GM12878 (cell line): Measurements from ENCODE around the gene TTF2. TPM values are rescaled to one million over a fixed set of nuclear protein-coding genes. Genes with fewer than 3 reads are reported as not detected.

Experiments used
- ATAC-seq: fragments of 200-7000 bp; cut with Tn5 transposase; 3 replicates; pipeline ENCODE4 v1.9.1; 2020; ENCODE audit warnings: mild to moderate bottlenecking, moderate library complexity
- BruUV-seq: library from RNA; stranded (reverse); fragments of 400-500 nt; replicated peaks from 2 replicates; lab custom pipeline; 2021; lab: Mats Ljungman, UMichigan
- CTCF ChIA-PET: fragments of 300-600 bp; sonication (Branson Sonifier 250); formaldehyde crosslinking; extraction: SDS; loops from one replicate; lab custom pipeline; 2021; ENCODE audit warnings: inconsistent platforms; lab: Yijun Ruan, JAX
- POLR2A ChIA-PET: fragments of 350-600 bp; formaldehyde crosslinking; extraction: SDS; loops from one replicate; lab custom pipeline; 2021; ENCODE audit warnings: inconsistent platforms; lab: Charles Lee
- RAD21 ChIA-PET: fragments of 300-600 bp; sonication (Branson Sonifier 250); formaldehyde crosslinking; loops from one replicate; lab custom pipeline; 2023; ENCODE audit warnings: antibody characterized with exemption; ENCODE audit not compliant: unreplicated experiment; lab: Charles Lee
- SMC1A ChIA-PET: fragments of 300-600 bp; sonication (Branson Sonifier 250); formaldehyde crosslinking; loops from one replicate; lab custom pipeline; 2023; ENCODE audit not compliant: unreplicated experiment, uncharacterized antibody; lab: Charles Lee
- DNase-seq: peaks from one replicate; pipeline ENCODE4 v3.0.0-alpha.2; 2011; ENCODE audit warnings: low read depth, low spot score
- FAIRE-seq: peaks from 3 replicates; lab custom pipeline; 2011; peaks lifted over from hg19 to GRCh38; lab: Jason Lieb, UNC
- H2AFZ ChIP-seq: 2 replicates; pipeline ENCODE4 v1.6.0; 2011; ENCODE audit warnings: low read depth, low read length, control low read depth; ENCODE audit not compliant: control insufficient read depth
- H3K27ac ChIP-seq: 2 replicates; pipeline ENCODE4 v1.5.1; 2011; ENCODE audit warnings: control low read depth; ENCODE audit not compliant: control insufficient read depth, insufficient read depth
- H3K27me3 ChIP-seq, 2 experiments: replicated peaks in 1 of 2; 2 replicates each; pipeline versions ENCODE4 v1.6.0 to v1.6.1; 2011; ENCODE audit warnings: low read length in 1 of 2; ENCODE audit not compliant: control insufficient read depth in 2 of 2, insufficient read depth in 2 of 2
- H3K36me3 ChIP-seq, 2 experiments: 2 replicates each; pipeline ENCODE4 v1.5.1; 2011; ENCODE audit warnings: low read length in 1 of 2; ENCODE audit not compliant: control insufficient read depth in 2 of 2, insufficient read depth in 2 of 2
- H3K4me1 ChIP-seq: 2 replicates; pipeline ENCODE4 v1.6.1; 2011; ENCODE audit warnings: mild to moderate bottlenecking, low read length, moderate library complexity, mixed read lengths; ENCODE audit not compliant: control insufficient read depth, insufficient read depth
- H3K4me2 ChIP-seq: 2 replicates; pipeline ENCODE4 v1.6.0; 2011; ENCODE audit warnings: control low read depth; ENCODE audit not compliant: control insufficient read depth, insufficient read depth
- H3K4me3 ChIP-seq: fragments of 200-600 bp; sonication (generic); 2 replicates; pipeline ENCODE4 v1.5.1; 2016
- H3K79me2 ChIP-seq: 2 replicates; pipeline ENCODE4 v1.6.0; 2011; ENCODE audit warnings: low read length; ENCODE audit not compliant: control insufficient read depth, insufficient read depth
- H3K9ac ChIP-seq: 2 replicates; pipeline ENCODE4 v1.8.0; 2011; ENCODE audit warnings: low read length, control low read depth, mixed read lengths; ENCODE audit not compliant: control insufficient read depth, insufficient read depth
- H3K9me3 ChIP-seq: replicated peaks from 3 replicates; pipeline ENCODE4 v1.5.1; 2011; ENCODE audit warnings: mild to moderate bottlenecking, low read length; ENCODE audit not compliant: control insufficient read depth, insufficient read depth
- H4K20me1 ChIP-seq: 2 replicates; pipeline ENCODE4 v1.6.0; 2011; ENCODE audit not compliant: control insufficient read depth, insufficient read depth
- CBX3 ChIP-seq: fragments of 200-600 bp; sonication (generic); IDR thresholded peaks from 2 replicates; pipeline ENCODE4 v1.6.1; 2016; ENCODE audit warnings: low read depth, borderline replicate concordance
- CHD1 ChIP-seq: IDR thresholded peaks from 2 replicates; pipeline ENCODE4 v1.6.1; 2012; ENCODE audit warnings: low read depth, low read length, improper control_type of control experiment
- EP300 ChIP-seq, 2 experiments: fragments of 150-350 bp in 1 of 2; IDR thresholded peaks; 2 replicates each; pipeline ENCODE4 v1.6.1; 2011 to 2012; ENCODE audit warnings: low read depth in 2 of 2, low read length in 2 of 2, borderline replicate concordance in 1 of 2, improper control_type of control experiment in 1 of 2, inconsistent platforms in 1 of 2; ENCODE audit not compliant: control insufficient read depth in 1 of 2
- ETV6 ChIP-seq, 2 experiments: fragments of 450-650 bp in 1 of 2; IDR thresholded peaks in 1 of 2; conservative IDR thresholded peaks in 1 of 2; 2 replicates each; pipeline ENCODE4 v1.6.1; 2014; ENCODE audit warnings: antibody characterized with exemption in 1 of 2, borderline replicate concordance in 1 of 2, low read depth in 1 of 2, mild to moderate bottlenecking in 1 of 2, moderate library complexity in 1 of 2
- EZH2 ChIP-seq: IDR thresholded peaks from 2 replicates; pipeline ENCODE4 v1.6.1; 2012; ENCODE audit warnings: low read depth, mild to moderate bottlenecking, control low read depth, inconsistent platforms, low read length, borderline replicate concordance; ENCODE audit not compliant: control insufficient read depth
- GATAD2B ChIP-seq: fragments of 450-650 bp; conservative IDR thresholded peaks from 2 replicates; pipeline ENCODE4 v1.6.1; 2017; ENCODE audit warnings: low read depth, mild to moderate bottlenecking, moderate library complexity
- KAT2A ChIP-seq: conservative IDR thresholded peaks from 2 replicates; pipeline ENCODE4 v1.6.1; 2011; ENCODE audit warnings: low read depth, low read length; ENCODE audit not compliant: control insufficient read depth
- RAD21 ChIP-seq: IDR thresholded peaks from 2 replicates; pipeline ENCODE4 v1.6.1; 2011; ENCODE audit warnings: mild to moderate bottlenecking, low read depth, low read length, moderate library complexity; ENCODE audit not compliant: insufficient read depth
- RCOR1 ChIP-seq: conservative IDR thresholded peaks from 2 replicates; pipeline ENCODE4 v1.6.1; 2012; ENCODE audit warnings: low read depth, low read length, improper control_type of control experiment
- SREBF2 ChIP-seq: IDR thresholded peaks from 2 replicates; pipeline ENCODE4 v1.6.1; 2012; ENCODE audit warnings: mild to moderate bottlenecking, low read length
- TAF1 ChIP-seq: IDR thresholded peaks from 2 replicates; pipeline ENCODE4 v1.6.1; 2011; ENCODE audit warnings: mild to moderate bottlenecking, low read depth, low read length, borderline replicate concordance
- ZNF217 ChIP-seq: fragments of 450-650 bp; IDR thresholded peaks from 2 replicates; pipeline ENCODE4 v1.6.1; 2017; ENCODE audit warnings: antibody characterized with exemption, mild to moderate bottlenecking
- WGBS: methylation state at CpG from one replicate; pipeline ENCODE4 v1.1.6; 2016; ENCODE audit warnings: low lambda C conversion rate; ENCODE audit not compliant: insufficient replicate concordance, insufficient coverage; ENCODE audit errors: missing lambda C conversion rate; 5-methylcytosine and 5-hydroxymethylcytosine counted together
- in situ Hi-C: fragments of 300-500 bp; cut with MboI; formaldehyde crosslinking; loops from 9 replicates; pipeline ENCODE4 v1.14.3; 2018; ENCODE audit warnings: mixed read lengths
- intact Hi-C: fragments of 100-400 bp; cut with micrococcal nuclease; formaldehyde crosslinking; loops from one replicate; pipeline ENCODE4 v1.14.2; 2022; ENCODE audit not compliant: unreplicated experiment
- polyA plus RNA-seq, 11 experiments: library from polyadenylated mRNA; depleted of rRNA in 4 of 11; unstranded in 6 of 11; stranded (reverse) in 5 of 11; fragments of >200 nt; fragmentation: Nextera tagmentation in 4 of 11; fragmentation: Illumina TruSeq in 1 of 11; extraction: Ambion mirVana in 4 of 11; extraction: Trizol in 1 of 11; gene quantifications; 1 replicate in 1 of 11; 2 replicates in 10 of 11; pipeline versions ENCODE4 v1.2.1 to v1.2.3, GENCODE V29; 2011 to 2016; ENCODE audit warnings: inconsistent platforms in 2 of 11, missing spikeins in 2 of 11, low read depth in 1 of 11
- total RNA-seq, 4 experiments: library from RNA; depleted of rRNA in 3 of 4; stranded (reverse); fragments of >200 nt in 3 of 4; fragmentation: Illumina TruSeq in 1 of 4; extraction: Trizol in 1 of 4; gene quantifications; 2 replicates each; pipeline versions ENCODE4 v1.2.1 to v1.2.3, GENCODE V29; 2013 to 2021
- TF ChIP-seq, protein P1 (sequence below): IDR thresholded peaks from 2 replicates; pipeline ENCODE4 v1.6.1; 2011; ENCODE audit warnings: mild to moderate bottlenecking, low read depth, low read length, moderate library complexity; ENCODE audit not compliant: insufficient replicate concordance
- TF ChIP-seq, protein P2 (sequence below): IDR thresholded peaks from 2 replicates; pipeline ENCODE4 v1.6.1; 2012; ENCODE audit warnings: low read length, inconsistent platforms
- TF ChIP-seq, protein P3 (sequence below): fragments of 450-650 bp; IDR thresholded peaks from 2 replicates; pipeline ENCODE4 v1.6.1; 2016; ENCODE audit warnings: mild to moderate bottlenecking, moderate library complexity, borderline replicate concordance

The TTF2 gene
- total and polyA plus RNA-seq, 10 of the 15 experiments (the other 5 are each of a cell fraction or from before 2014, with no cell fraction given), result 17.7 to 134 (median 78.2) TPM

DNA sequence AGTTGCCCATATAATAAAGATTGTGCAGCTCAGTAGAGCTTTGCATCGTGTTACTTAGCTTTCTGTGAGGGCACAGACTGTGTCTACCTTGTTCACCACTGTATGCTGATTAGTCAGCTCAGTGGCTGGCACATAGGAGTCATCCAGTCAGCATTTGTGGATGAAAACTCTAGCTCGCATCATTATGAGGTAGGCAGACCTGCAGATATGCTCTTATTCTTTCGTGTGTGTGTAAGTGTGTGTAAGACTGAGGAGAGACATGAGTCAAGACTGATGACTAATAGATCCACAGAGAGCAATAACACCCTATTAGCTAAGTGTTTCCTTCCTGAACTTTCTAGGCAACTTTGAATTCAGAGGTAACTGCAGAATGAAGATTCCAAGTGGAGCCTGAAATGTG lies 17.1 kb downstream of the TTF2 start (continued):
- TF ChIP-seq, protein P1, sequence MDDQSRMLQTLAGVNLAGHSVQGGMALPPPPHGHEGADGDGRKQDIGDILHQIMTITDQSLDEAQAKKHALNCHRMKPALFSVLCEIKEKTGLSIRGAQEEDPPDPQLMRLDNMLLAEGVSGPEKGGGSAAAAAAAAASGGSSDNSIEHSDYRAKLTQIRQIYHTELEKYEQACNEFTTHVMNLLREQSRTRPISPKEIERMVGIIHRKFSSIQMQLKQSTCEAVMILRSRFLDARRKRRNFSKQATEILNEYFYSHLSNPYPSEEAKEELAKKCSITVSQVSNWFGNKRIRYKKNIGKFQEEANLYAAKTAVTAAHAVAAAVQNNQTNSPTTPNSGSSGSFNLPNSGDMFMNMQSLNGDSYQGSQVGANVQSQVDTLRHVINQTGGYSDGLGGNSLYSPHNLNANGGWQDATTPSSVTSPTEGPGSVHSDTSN, result peak; percentile 24
- TF ChIP-seq CHD1, result no peak
- no peak for TF ChIP-seq SREBF2
- TF ChIP-seq KAT2A, result no peak
- TF ChIP-seq, protein P2, sequence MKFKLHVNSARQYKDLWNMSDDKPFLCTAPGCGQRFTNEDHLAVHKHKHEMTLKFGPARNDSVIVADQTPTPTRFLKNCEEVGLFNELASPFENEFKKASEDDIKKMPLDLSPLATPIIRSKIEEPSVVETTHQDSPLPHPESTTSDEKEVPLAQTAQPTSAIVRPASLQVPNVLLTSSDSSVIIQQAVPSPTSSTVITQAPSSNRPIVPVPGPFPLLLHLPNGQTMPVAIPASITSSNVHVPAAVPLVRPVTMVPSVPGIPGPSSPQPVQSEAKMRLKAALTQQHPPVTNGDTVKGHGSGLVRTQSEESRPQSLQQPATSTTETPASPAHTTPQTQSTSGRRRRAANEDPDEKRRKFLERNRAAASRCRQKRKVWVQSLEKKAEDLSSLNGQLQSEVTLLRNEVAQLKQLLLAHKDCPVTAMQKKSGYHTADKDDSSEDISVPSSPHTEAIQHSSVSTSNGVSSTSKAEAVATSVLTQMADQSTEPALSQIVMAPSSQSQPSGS, result no peak
- no peak for TF ChIP-seq RCOR1
- TF ChIP-seq TAF1, result no peak
- no peak for TF ChIP-seq EZH2

DNA sequence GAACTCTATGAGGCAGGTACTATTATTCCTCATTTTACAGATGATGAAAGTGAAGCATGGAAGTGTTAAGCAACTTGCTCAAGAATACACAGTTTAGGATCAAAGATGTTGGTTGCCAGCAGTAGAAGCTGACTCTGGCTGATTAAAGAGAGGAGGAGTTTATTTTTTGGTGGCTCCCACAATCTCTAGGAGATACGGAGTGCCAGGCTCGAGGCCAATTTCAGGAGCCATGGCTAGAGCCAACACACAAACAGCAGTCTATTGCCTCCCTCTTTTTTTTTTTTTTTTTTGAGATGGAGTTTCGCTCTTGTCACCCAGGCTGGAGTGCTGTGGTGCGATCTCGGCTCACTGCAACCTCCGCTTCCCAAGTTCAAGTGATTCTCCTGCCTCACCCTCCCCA lies 19.6 kb downstream of the TTF2 start:
- H3K27ac ChIP-seq, result no peak overlapping the region
- no peak overlapping the region for H2AFZ ChIP-seq
- H3K36me3 ChIP-seq, result peaks cover 37 to 59% of the 10 kb centered on the region in 2 experiments
- intact Hi-C loops (no loop called here), in situ Hi-C loops (loop anchor here (10.0 kb wide), 1 partner anchor 695 kb away; no protein-coding TSS in a partner anchor)
- H3K4me3 ChIP-seq, result no peak overlapping the region
- no peaks in the 10 kb centered on the region for H3K4me1 ChIP-seq
- FAIRE-seq, result no peak
- ATAC-seq, result no peak
- H3K4me2 ChIP-seq, result no peak overlapping the region
- SMC1A ChIA-PET, result interaction anchor here (0.9 to 1.3 kb wide), 2 partner anchors 10 to 12 kb away, joined by 3 to 8 read pairs; no protein-coding TSS in a partner anchor
- CTCF ChIA-PET, result interaction anchor here (1.9 to 5.9 kb wide), 2 partner anchors 8 to 12 kb away, joined by 6 to 22 read pairs; no protein-coding TSS in a partner anchor
- H3K27me3 ChIP-seq, result no peaks in the 10 kb centered on the region
- POLR2A ChIA-PET, result interaction anchor here (0.7 to 2.6 kb wide), 2 partner anchors 9 to 19 kb away, joined by 4 to 9 read pairs; partner anchors contain the start of gene TTF2
- RAD21 ChIA-PET, result no interaction called here
- DNase-seq, result no peak
- no TSS peak for BruUV-seq
- WGBS, result 98% methylated on average over 5 of the region's 6 CpGs
- no peaks in the 10 kb centered on the region for H4K20me1 ChIP-seq
- no peaks in the 10 kb centered on the region for H3K79me2 ChIP-seq
- H3K9me3 ChIP-seq, result no peaks in the 10 kb centered on the region
- H3K9ac ChIP-seq, result no peak overlapping the region
- TF ChIP-seq GATAD2B (no peak), ZNF217 (no peak), ETV6 (conservative IDR thresholded peaks at IDR 0.05 in 1 of 2, IDR thresholded peaks at IDR 0.05 in 1 of 2; ENCODE audit: borderline replicate concordance in 1 of 2, low read depth in 1 of 2) (no peak), CBX3 (no peak), RAD21 (no peak), EP300 (IDR thresholded peaks at IDR 0.05; ENCODE audit: borderline replicate concordance in 1 of 2, control insufficient read depth in 1 of 2, low read depth in 2 of 2, low read length in 2 of 2) (no peak)
- TF ChIP-seq, protein P3, sequence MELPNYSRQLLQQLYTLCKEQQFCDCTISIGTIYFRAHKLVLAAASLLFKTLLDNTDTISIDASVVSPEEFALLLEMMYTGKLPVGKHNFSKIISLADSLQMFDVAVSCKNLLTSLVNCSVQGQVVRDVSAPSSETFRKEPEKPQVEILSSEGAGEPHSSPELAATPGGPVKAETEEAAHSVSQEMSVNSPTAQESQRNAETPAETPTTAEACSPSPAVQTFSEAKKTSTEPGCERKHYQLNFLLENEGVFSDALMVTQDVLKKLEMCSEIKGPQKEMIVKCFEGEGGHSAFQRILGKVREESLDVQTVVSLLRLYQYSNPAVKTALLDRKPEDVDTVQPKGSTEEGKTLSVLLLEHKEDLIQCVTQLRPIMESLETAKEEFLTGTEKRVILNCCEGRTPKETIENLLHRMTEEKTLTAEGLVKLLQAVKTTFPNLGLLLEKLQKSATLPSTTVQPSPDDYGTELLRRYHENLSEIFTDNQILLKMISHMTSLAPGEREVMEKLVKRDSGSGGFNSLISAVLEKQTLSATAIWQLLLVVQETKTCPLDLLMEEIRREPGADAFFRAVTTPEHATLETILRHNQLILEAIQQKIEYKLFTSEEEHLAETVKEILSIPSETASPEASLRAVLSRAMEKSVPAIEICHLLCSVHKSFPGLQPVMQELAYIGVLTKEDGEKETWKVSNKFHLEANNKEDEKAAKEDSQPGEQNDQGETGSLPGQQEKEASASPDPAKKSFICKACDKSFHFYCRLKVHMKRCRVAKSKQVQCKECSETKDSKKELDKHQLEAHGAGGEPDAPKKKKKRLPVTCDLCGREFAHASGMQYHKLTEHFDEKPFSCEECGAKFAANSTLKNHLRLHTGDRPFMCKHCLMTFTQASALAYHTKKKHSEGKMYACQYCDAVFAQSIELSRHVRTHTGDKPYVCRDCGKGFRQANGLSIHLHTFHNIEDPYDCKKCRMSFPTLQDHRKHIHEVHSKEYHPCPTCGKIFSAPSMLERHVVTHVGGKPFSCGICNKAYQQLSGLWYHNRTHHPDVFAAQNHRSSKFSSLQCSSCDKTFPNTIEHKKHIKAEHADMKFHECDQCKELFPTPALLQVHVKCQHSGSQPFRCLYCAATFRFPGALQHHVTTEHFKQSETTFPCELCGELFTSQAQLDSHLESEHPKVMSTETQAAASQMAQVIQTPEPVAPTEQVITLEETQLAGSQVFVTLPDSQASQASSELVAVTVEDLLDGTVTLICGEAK, result no peak
